Measurements from ENCODE around the gene PTPRN2.

- TF ChIP-seq CTCF (conservative IDR thresholded peaks at IDR 0.05; ENCODE audit: low read depth, low read length) (no peak), EZH2 (IDR thresholded peaks at IDR 0.05; ENCODE audit: borderline replicate concordance, low read depth, low read length, poor library complexity, severe bottlenecking) (no peak)
Observed at GRCh38 chr7:157597562-157597961, 990.1 kb downstream of the PTPRN2 start.

Data from A673 (cell line).